Stimulated activated CD4-positive, alpha-beta T cell treated with anti-CD3 and anti-CD28 coated beads, Interleukin-2, amount 100 ng/mL, for 4 hours (primary cell): ENCODE data around the gene KLHL35.

Source experiments
- DNase-seq: peaks from one replicate; pipeline ENCODE4 v3.0.0-alpha.2; 2020; ENCODE audit warnings: low read depth

KLHL35 gene

GRCh38 chr11:75469785-75470405 is 36.9 kb upstream of the KLHL35 start:
- DNase-seq: no peak

GRCh38 chr11:75468534-75469340 is 35.7 kb upstream of the KLHL35 start:
- DNase-seq: no peak

- no peak for DNase-seq
Observed at GRCh38 chr11:75467881-75468280, 34.9 kb upstream of the KLHL35 start.

GRCh38 chr11:75467311-75467710 is 34.3 kb upstream of the KLHL35 start:
- no peak for DNase-seq

GRCh38 chr11:75465701-75466531 is 32.9 kb upstream of the KLHL35 start:
- no peak for DNase-seq

GRCh38 chr11:75463106-75463774 is 30.2 kb upstream of the KLHL35 start:
- no peak for DNase-seq

- DNase-seq: no peak
Observed at GRCh38 chr11:75462117-75462653, 29.2 kb upstream of the KLHL35 start.

DNA sequence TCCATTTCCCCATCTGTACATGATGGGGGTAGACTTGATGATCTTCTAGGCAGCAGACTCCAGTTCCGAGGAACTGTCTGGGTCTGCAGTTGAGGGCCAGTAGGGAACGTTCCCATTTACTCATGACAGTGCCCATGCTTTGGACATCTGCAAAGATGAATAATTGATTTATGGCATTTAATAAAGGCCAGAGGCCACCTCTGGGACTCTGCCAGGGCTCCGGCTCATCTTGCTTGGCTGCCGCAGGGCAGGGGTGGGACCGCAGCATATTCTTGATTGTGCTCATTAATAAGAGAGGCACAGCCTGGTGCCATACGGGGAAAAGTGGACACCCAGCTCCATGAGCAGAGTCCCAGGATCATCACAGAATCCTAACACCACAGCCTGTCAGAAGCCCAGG is 28.1 kb upstream of the KLHL35 start:
- no peak for DNase-seq

DNA sequence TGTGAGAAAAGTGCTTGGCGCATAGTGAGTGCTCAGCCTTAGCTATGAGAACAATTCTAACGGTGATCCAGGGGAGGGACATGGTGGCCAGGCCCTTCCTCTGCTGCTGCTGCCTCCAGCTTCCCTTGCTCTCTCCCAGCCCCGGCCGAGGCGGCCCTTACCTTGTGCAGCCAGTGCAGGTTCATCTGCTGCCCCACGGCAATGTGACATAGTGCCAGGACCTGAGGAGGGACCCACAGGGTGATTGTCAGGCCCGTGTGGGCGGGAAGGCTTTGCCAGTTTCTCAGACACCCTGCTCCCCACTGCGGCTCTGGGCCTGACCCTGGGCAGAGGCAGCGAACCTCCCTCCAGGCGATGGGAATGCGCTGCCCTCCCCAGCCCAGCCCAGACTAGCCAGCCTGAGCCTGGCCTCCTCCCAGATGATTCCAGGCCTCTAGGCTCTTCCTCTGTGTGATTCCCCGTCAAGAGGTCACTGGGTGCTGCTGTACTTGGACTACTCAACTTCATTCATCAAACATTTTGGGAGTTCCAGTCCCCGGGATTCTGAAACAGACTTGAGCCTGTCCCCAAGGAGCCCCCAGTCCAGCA is 23.7 kb upstream of the KLHL35 start:
- DNase-seq: no peak

DNA sequence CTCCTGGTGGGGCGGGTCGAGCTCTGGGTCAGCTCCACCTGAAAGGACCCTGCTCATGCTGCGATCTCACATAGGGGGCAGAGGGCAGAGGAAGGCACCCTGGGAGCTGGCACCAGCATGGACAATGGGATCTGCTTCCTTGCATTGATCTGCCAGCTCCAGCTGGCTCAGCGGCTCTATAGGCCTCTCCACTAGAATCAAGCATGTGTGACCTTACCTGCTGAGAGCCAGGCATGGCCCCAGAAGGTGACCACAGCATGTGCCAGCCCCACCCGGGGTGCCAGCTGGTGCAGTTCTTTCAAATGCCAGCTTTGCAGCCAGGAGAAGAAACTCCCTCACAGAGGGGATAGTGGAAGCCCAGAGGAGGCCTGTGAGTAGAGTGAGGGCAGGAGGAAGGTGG is 22.0 kb upstream of the KLHL35 start:
- no peak for DNase-seq

DNA sequence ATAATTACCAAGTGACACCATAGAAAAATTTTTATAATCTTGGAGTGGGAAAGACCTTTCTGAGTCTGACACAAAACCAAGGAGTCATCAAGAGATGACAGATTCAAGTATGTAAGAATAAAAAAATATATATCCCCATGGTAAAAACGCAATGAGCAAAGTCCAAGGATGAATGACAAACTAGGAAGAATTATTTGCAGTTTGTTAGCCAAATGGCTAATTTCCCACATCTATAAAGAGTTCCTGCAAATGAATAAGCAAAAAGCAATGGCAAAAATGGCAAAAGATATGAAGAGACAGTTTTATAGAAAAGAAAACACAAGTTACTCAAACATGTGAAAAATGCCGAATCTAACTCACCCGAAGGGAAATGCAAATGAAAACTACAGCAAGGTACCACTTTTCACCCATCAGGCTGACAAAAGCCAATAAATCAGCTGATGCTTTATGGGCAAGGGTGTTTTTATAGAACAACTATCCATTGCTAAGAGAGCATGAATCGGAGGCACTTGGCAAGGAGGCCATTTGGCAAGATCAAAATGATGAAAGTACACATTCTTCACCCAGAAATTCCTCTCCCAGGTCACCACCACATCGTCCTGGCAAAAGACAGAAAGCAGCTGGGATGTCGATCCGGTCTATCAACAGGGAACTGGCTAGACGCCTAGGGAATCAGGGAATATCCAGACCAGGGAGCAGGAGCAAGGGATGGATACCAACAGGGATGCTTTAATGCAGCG is 21.1 kb upstream of the KLHL35 start:
- DNase-seq: no peak

DNA sequence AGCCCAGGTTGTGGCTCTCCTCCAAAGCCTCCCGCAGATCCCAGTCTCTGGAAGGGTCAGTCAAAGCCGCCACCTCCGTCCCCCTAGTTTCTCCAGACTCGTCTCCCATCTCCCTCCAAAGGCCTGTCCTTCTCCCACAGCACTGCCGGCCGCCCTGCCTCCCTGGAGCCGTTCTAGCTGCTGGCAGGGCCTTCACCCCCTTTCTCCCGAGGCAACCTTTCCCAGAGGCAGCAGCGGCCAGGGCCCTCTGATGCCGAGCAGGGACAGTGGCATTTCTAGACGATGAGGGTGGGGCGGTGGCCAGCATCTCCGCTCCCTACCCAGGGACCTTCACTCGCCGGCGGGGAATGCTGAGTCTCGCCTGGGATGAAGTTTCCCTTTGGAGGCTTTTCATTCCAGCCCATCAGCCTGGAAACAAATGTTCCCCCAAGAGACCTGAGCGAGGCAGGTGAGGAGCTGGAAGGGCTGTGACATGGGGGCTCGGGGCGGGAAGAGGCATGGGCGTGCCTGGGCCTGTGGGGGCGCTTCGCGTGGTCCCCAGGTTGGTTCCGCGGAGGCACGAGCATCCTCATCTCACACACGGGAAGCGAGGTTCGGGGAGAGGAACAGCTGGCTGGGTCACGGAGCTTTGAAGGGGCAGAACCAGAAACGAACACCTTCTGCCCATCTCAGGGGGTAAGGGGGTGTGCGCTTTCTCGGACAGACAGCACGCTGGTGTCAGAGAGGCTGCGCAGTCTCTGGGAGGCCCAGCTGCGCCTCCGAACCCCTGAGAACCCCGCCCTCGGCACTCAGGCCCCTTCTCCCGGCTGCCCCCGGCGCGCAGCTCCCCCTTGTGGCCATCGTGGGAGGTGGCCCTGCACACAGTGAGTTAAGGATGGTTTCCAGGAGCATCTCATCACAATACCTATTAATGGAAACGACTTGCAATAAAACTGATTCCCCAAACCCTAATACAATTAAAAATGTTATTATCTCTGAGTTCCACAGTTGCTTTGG is 18.1 kb upstream of the KLHL35 start:
- DNase-seq: no peak

- DNase-seq: no peak
Observed at GRCh38 chr11:75450236-75450635, 17.2 kb upstream of the KLHL35 start.

GRCh38 chr11:75449776-75450175 is 16.8 kb upstream of the KLHL35 start:
- no peak for DNase-seq

DNA sequence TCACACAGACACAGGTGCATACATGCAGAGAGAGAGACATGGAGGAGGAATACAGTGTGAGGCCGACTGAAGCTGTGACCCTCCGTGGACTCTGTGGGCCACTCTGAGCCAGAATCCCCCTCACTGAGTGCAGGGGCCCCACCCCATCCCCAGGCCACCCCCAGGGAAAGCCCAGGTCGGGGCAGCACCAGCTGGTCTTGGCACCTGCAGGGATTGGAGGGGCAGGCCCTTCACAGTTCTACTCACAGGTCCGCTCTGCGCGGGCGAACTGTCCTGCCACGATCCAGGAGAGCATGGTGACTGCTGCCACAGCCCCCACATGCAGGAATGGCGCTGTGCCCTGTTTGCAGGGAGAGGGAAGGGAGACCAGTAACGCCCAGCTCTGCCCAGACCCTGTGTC is 16.3 kb upstream of the KLHL35 start:
- DNase-seq: no peak

GRCh38 chr11:75447415-75447814 is 14.4 kb upstream of the KLHL35 start:
- DNase-seq: no peak

DNA sequence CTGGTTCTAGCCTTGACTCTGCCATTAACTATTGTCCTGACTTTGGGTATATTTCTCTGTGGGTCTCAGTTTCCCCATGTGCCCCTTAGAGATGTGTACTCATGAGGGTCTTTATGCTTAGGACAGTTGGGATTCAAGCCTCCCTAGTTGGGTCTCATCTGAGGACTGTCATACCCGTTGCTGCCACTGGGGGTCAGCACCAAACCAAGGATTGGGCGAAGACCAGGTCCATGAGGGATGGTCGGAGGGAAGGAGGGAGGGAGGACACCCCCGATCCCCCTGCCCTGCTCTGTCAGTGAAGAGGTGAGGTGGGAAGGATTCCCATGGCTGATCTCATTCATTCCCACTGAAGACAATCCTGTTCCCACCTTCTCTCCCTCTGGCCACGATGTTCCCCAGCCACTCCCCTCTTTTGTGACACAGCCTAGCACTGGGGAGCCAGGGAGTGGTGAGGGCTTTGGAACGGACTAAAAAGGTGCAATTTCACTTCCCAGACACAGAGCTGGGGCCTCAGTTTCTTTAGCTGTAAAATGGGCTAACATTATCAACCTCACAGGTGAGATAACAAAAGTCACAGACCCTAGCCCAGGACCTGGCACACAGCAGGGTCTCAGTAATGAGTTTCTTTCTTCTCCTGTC is 12.4 kb upstream of the KLHL35 start:
- peak; percentile 60 for DNase-seq

DNA sequence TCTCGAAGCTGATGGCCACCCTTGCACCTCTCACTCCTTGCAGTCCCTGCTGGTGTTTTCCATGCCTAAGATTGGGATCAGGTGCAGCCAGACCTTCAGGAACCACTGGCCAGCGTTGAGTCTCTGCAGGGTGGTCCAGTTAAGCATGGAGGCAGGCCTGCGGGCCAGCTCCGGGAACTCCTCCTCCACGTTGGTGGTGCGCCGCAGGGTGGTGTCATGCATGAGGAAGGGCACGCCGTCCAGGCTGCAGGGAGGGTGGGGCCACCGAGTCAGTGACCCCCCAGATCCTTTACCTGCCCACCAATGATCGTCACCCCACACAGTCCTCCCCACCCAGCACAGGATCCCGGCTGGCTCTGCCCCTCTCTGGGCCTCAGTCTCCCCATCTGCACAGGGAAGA is 10.0 kb upstream of the KLHL35 start:
- DNase-seq: no peak
